Measurements from ENCODE around the gene C20orf144.

The C20orf144 gene

DNA sequence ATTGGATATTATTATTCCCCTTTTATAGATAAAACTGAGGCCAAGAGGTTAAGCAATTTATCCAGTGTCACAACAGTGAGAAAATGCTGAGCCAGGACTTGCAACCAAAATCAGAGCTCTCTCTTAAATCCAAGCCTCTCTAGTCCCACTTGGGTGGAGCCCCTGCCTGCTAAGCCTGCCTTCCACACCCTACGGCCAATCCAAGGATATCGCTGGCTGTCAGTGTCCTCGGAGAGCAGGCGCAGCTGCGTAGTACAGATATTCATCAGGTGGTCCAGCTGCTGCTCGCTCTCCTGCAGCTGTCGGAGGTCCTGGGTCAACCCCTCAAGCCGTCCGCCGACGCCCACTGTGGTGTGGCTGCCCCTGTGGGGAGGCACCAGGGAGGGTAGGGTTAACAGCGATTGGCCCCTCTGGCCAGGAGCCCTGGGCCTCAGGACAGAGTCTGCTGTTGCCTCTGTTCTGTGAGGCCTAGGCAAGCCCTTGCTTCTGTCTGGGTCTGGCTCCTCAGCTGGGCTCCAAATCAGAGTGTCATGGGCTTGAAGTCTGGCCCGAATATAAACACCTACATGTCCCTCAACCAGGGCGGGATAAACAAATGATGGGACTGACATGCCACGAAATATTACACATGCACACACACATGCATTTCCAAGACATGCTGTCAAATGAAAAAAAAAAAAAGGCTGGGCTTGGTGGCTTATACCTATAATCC is 16.0 kb downstream of the C20orf144 start:
- DNase-seq = no peak

DNA sequence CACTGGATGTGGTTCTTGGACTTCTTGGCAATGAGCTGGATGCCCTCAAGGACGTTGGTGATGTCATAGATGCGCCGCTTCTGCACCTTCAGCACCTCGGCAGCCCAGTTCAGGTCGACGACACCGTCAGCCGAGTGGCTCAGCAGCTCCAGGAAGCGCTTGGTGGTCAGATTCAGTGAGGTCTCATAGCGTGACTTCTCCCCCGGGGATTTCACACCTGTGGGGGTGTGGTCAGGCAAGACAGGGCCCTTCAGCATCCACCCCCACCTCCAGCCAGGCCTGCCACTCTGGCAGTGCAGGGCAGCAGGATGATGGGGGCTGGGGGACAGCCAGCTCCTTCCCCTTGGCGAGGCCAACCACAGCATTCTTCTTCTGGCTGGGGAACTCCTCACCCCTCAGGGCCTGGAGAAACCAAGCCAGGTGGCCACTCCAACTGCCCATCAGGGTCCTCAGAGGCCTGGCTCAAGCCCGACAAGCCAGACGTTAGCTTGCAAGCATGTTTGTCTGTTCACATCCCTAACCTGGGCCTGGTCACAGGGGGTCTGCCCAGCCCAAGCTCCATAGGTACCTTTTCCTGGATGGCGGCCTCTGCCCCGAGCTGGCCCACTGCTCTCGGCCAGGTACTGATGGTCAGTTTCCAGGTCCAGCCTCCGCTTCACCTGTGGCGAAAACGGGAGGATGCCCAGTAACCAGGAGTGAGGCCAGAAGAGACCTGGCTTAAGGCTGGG is 17.8 kb downstream of the C20orf144 start:
- no peak for DNase-seq

DNA sequence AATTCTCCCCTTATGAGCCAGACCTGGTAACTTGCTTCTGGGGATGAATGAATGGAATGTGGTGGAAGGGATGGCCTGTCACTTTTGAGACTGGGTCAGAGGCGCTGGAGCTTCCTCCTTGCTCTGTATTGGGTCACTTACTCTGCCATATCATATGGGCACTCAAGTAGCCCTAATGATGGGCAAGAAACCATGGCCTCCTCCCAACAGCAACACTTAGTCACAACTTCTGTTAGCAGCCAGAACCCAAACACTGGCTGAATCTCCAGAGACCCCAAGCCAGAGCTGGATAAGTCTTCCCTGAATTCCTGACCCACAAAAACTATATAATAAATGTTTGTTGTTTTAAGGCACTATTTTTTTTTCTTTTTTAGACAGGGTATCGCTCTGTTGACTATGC is 18.6 kb downstream of the C20orf144 start:
- no peak for DNase-seq

DNA sequence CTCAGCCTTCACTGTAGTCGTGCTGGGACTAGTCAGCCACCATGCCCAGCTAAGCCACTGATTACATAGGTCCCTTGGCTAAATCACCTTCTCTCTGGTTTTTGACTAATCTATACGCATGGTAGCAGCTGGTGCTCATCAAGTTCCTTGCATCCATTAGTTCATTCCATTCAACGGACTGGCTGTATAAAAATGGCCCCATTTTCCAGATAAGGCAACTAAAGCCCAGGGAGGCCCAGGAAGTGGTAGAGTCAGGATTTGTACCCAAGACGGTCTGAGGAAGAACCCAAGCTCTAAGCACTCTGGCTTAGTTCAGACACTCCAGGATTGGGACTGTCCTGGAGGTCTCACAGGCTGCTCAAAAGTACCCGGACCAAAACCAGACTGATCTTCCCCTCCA is 19.2 kb downstream of the C20orf144 start:
- DNase-seq = no peak

DNA sequence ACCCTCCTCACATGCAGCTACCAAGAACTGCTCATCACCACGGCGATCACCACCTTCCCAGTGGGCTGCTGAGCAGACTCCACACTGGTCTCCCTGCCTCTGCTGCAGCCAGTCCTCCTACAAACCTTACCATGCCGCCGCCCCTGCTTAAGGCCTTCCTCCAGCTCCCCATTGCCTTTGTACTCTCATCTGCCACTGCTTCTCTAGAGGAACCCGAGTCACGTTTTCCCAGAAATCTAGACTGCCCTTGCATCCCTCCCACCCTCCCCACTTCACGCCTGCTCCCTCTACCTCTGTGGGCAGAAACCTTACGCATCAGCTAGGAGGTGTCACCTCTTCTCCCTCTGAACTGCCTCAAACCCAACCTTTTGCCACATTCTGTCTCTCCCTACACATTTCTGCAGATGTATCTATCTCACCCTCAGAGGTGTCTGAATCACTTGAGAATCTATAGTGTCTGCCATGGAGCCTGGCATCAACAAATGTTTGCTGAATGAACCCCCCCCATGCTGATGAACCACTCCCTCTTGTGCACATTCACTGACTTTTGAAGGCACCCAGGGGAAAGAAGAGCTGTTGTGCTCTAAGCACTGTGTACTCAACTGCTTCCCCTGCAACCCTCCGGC is 19.7 kb downstream of the C20orf144 start:
- DNase-seq = no peak

DNA sequence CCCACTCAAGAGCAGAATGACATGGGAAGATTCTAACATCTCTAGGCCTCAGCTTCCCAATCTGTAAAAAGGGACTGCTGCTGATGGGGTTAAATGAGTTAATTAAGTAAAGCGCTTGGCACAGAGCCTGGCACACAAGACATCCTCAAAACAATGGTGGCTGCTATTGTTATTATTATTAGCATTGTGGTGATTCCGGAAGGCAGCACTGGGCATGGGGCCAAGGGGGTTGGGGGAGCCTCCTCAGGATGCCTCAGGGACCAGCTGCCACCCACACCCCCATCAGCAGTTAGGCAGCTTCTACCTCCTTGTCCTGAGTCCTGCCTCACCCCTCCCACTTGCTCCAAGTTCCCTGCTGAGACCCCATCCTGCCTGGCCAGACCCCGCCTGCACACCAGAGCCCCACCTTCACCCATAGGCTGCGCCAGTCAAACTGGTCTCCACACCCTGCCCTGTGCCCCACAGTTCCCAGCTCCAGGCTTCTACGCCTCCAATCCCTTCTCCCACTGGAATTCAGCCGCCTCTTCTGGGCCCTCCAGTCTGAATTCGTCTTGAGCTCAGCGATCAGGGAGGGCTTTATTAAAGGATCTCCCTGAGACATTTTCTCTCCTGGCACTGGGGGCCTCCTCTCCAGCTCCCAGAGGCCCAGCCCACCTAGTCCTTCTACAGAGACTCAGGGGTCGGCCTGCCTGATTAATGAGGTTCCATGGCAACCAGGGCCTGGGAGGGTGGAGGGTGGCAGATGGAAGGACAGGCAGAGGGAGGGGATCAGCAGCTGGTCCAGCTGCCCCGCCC is 22.6 kb downstream of the C20orf144 start:
- peak; percentile 97 for DNase-seq

DNA sequence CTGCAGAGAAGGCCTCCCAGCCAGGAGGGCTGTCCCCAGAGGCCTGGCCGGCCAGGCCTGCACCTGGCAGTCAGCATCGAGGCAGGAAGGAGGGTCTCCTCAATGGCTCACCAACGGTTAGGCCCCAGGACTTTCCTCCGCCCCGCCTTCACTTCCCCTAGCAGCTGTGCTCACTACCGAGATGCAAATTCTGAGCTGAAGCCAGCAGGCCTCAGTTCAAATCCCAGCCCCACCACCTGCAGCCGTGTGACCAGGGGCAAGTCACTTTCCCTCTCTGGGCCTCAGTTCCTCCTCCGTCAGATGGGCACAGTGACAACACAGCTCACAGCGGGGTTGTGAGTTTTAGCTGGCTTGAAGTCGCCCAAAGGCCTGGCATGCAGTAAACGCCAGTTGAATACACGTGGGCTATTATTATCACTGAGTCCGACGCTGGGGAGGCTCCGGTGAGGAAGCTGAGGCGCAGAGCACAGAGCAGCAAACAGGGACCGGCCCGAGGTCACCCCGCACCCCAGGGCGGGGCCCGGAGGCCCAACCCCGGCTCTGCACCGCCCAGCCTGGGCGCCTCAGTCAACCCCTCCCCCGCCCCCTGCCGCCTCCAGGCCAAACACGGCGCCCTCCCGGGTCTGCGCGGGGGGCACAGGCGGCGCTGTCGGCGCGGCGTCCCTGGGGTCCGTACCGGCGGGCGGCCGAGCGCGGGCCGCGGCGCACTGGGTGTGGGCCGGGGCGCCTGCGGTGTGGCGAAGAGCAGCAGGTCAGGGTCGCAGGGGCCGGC is 23.4 kb downstream of the C20orf144 start:
- DNase-seq = peak; percentile 67

DNA sequence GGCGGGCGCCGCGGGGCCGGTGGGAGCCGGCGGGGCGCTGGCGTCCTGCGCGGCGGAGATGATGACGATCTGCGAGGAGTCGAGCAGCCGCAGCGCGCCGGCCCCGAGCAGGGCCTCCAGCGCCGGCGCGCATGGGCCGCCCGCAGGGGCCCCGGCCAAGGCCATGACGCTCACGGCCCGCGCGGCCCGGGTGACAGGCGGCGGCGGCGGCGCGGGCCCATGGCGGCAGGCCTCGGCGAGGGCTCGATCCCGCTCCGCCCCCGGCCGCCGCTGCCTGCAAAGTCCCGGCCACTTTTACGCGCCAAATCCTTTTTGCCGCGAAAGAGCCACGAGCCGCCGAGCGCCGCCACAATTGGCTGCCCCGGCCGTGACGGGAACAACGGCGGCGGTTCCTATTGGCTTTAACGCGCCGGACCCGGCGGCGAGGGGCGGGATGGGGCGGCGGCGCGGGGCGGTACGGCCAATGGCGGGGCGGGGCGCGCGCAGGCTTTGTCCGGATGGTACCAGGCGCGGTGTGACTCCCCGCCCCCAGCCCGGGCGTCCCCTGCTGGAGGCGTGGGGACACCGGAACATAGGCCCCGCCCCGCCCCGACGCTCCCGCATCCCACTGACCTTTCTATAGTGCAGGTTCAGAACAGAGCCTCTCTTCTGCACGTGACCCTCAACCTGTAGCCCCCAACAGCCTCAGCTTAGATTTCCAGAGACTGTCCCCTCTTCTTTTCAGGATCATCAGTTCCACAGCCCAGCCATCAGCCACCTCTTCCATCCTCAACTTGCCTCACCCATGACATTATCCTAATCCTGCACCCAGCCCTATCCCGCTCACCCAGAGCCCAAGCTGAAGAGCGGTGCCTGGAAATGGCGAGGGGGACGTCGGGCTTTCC is 24.2 kb downstream of the C20orf144 start, which contains the start of gene E2F1:
Gene E2F1, minus strand, starts transcription at position 286 of the 884 bp plus-strand sequence. Its CDS starts 121 bp downstream, at position 165.
- peak; percentile 98 for DNase-seq

DNA sequence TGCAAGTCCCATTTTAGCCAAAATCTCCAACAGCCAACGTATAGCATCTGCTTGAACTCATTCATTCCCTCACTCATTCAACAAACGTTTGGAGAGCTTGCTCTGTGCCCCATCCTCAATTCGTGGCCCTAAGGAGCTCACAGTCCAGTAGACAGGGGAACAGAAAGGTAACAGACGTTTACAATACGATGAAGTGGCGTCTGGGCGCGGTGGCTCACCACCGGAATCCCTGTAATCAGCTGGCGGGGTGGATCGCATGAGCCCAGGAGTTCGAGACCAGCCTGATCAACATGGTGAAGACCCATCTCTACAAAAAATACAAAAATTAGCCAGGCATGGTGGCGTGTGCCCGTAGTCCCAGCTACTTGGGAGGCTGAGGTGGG is 24.8 kb downstream of the C20orf144 start:
- DNase-seq = peak; percentile 58

DNA sequence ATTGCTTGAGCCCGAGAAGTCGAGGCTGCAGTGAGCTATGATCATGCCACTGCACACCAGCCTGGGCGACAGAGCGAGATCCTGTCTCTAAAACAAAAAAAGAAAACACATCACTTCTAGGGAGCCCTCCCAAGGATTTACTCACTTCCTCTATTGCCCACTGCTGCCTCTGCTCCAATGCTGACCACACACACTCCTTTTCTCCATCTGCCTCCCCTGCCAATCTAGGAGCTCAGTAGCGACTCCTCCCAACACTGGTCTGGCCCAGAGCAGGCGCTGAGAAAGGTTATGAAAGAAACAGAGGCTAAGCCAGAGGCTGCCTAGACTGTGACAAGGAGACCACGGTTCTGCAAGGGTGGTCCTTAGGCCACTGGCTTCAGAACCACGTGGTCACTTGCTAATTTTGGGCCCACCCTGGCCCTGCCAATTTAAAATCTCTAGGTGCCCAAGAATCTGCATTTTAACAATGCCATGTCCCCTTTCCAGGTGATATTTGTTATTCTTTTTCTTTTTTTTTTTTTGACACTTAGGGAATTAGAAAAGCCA is 25.3 kb downstream of the C20orf144 start:
- no peak for DNase-seq

DNA sequence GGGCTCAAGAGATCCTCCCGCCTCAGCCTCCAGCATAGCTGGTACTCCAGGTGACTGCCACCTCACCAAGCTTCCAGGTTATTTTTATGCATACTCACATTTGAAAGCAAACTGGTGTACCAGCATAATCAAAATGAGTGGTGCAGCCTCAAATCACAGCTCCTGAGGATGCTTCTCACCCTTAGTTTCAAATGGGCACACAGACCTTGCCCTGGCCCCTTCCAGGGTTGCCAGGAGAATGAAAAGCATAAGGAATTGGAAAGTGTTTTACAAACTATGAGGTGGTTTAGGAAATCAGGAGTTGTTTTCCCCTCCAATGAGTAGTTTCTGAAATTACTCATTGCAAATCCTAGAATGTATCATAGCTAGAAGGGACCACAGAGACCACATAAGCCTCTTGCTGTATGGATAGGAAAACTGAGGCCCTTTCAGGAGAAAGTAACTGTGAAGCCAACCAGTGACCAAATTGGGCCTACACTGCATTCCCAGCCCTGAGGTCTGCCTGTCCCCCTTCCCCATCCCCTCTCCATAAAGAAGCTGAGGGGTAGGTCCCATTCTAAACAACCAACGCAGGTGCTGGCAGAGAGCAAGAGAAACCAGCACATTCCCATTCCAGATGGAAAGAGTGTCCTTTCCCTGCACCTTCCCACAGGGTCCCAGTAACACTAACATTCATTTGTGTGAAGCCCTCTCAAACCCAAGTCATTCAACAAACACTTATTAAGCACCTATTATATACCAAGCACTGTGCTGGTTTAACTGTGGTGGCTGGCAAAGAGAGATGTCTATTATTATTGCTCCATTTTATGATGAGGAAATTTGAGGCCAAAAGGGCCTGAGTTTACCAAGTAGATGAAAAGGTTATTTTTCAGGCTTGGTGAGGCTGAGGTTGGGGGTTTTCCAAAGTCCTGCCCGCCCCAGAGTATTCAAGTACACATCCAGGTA is 26.1 kb downstream of the C20orf144 start:
- DNase-seq = no peak

DNA sequence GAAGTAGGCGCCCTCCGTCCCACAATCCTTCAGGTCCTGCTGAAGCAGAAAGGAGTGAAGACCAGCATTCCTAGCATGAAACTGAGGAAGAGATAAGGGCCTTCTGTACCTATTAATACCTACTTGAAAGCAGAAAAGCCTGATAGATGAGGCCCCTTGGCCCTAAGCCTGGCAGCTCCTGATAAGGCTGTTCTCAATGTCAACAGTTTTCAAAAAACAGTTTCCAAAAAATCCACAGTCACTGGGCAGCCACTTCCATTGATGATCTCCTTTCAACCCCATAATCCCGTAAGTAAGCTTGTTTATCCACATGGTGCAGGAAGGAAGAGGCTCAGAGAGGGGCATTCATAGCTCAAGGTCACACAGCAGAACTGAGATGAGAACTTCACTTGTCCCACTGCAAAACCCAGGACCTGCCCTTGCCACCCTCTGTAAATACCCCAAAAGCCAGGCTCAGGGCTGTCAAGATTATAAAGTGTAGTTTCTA is 26.9 kb downstream of the C20orf144 start:
- DNase-seq = peak; percentile 42

DNA sequence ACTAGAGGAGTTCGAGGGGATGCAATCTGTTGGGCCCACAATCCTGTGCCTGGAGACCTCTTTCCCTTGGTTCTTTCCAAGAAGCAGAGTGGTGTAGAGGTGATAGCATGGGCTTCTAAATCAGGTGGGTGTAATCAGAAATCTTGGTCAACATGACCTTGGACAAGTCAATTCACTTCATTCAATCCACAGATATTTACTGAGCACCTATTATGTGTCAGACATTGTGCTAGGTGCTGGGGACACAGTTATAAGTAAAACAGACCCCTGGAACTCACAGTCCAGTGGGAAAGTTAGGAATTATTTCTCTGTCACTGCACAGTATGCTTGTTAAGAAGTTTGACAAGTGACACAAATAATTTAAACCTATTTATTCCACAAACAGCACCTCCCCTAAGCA is 27.4 kb downstream of the C20orf144 start:
- no peak for DNase-seq

DNA sequence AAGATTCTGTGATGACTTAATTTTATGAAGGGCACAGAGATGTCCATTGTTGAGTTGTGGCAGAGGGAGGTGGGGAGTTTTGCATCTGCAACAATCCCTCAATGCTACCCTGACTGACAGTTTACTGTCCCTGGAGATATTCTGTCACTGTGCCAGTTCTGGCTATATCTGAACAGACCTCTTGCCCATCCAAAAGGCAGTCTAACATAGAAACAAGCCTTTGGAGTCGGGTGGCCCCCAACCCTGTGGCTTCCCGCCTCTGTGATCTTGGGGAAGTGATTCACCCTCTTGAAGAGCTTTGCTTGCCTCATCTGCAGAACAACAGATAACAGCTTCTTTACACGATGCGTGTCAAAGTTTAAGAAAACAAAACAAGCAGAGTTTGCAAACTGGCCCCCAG is 27.8 kb downstream of the C20orf144 start:
- no peak for DNase-seq

DNA sequence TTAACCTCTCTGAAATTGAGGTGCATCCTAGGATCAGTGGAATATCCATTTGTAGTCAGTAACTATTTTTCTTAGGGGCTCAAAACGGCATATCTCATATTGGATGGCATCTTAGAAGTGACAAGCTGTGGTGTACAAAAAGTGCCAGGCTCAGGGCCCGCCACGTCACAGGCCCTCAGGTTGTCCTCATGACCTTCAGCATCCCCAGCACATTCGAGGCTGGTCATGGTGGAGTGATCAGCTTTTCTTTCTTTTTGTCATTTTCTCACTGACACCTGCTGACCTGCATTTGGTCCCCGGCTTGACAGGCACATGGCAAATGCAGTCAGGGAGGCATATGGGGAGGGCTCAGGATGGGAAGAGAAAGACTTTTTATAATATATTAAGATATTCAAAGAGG is 31.2 kb downstream of the C20orf144 start:
- no peak for DNase-seq

DNA sequence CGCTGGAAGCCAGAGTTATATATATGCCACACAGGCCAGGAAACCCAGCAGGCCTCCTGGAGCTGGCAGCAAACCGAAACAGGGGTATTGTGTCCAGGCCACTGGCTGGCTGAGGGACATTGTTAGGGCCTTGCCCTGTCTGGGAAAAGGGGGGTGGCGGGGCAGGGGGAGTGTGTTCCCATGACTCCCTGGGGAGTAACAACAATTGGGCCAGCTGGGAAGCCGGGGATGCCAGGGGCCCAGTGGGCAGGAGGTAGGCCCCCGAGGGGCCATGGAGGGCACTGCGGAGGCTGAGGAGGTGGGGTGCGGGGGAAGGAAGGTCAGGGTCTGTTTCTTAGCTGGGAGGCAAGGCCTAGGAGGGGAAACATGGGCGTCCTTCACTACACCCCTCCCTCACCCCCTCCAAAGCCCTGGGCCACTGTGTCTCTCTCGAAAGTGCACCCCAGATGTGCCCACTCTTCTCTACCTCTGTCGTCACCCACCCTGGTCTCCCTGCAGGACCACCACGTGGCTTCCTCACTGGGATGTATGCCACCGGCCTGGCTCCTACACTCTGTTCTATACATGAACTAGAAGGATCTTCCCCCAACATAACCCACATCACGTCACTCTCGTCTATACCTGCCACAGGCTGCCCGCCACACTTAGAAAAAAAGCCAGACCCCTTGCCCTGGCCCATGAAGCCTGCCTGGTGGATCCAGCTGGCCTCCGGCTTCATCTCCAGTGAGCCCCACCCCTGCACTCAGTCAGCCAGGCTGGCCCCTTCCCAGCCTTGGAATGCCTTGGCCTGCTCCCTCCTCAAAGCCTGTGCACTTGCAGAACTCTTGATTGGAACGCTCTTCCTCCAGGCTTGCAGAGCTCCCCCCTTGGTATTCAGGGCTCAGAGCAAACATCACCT is 31.9 kb downstream of the C20orf144 start:
- DNase-seq = no peak

DNA sequence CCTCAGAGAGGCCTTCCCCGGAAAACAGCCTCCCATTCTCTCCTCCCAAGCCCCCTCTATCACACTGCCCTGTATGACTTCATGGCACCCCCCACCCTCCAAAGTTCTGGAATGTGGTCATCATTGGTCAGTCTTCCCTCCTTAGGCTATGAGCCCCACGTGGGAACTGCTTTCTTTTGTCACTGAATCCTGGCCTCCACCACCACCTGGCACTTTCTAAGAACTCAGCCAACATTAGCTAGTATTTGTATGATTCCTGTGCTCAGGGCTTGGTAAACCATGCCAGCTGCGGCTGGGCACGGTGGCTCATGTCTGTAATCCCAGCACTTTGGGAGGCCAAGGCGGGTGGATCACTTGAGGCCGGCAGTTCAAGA is 32.5 kb downstream of the C20orf144 start:
- DNase-seq = no peak

DNA sequence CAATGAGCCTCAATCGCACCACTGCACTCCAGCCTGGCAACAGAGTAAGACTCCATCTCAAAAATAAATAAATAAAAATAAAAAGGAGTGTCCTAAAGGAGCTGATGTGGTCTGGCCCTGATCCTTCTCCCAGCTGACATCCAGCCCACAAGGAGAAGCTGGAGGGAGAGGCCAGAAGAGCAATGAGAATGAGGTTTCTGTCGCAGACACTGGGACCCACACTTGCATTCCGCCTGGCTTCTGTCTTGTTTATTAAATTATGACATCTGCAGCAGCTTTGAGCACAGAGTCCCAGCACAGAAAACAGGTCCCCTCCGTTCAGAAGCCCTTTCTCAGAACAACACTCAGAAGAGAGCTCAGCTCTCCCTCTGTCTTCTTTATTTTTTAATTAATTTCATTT is 34.3 kb downstream of the C20orf144 start:
- DNase-seq = no peak

DNA sequence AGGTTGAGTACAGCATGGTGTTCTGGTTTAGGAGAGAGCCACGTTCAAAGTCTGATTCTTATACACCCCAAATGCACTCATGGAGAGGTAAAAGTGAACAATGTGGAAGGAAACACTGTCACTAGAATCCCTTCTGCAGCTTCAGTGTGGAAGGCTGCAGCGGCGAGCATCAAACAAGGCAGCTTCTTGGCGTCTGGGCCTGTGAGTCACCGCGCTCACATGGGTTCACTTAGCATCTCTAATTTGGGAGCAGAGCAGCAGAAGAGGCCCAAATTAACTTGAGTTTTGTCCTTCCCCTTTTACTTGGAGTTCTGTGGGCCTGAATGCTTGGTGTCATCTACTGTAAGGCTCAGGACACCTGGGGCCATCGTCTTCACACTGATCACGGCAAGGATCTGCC is 35.0 kb downstream of the C20orf144 start:
- no peak for DNase-seq
